Liver (tissue), 3 donors: ENCODE measurements around the gene F7.

ENCODE experiments used
- EGR1 ChIP-seq, 2 donors: IDR thresholded peaks; 2 replicates each; pipeline ENCODE4 v1.6.1; 2016 to 2018; ENCODE audit warnings: antibody characterized with exemption in 2 of 2, low read depth in 2 of 2
- JUND ChIP-seq, 2 donors: IDR thresholded peaks; 2 replicates each; pipeline ENCODE4 v1.6.1; 2016; ENCODE audit warnings: antibody characterized with exemption in 2 of 2
- MAX ChIP-seq: IDR thresholded peaks from 2 replicates; pipeline ENCODE4 v1.6.1; 2016; ENCODE audit warnings: antibody characterized with exemption
- RAD21 ChIP-seq, 2 donors: IDR thresholded peaks; 2 replicates each; pipeline ENCODE4 v1.6.1; 2016; ENCODE audit warnings: antibody characterized with exemption in 2 of 2, mild to moderate bottlenecking in 2 of 2
- TAF1 ChIP-seq: conservative IDR thresholded peaks from 2 replicates; pipeline ENCODE4 v1.6.1; 2016; ENCODE audit warnings: antibody characterized with exemption, mild to moderate bottlenecking
- TF ChIP-seq, protein P1 (sequence below): fragments of 150-350 bp; IDR thresholded peaks from 2 replicates; pipeline ENCODE4 v1.5.1; 2017; ENCODE audit warnings: improper control_type of control experiment, low read depth, low read length; ENCODE audit not compliant: missing input control
- donor health status: healthy.
- donor health status: healthy.

- TF ChIP-seq, protein P1, sequence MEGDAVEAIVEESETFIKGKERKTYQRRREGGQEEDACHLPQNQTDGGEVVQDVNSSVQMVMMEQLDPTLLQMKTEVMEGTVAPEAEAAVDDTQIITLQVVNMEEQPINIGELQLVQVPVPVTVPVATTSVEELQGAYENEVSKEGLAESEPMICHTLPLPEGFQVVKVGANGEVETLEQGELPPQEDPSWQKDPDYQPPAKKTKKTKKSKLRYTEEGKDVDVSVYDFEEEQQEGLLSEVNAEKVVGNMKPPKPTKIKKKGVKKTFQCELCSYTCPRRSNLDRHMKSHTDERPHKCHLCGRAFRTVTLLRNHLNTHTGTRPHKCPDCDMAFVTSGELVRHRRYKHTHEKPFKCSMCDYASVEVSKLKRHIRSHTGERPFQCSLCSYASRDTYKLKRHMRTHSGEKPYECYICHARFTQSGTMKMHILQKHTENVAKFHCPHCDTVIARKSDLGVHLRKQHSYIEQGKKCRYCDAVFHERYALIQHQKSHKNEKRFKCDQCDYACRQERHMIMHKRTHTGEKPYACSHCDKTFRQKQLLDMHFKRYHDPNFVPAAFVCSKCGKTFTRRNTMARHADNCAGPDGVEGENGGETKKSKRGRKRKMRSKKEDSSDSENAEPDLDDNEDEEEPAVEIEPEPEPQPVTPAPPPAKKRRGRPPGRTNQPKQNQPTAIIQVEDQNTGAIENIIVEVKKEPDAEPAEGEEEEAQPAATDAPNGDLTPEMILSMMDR: no peak
- TF ChIP-seq RAD21 (IDR thresholded peaks at IDR 0.05) (no peak), MAX (no peak), JUND (IDR thresholded peaks at IDR 0.05) (no peak), EGR1 (IDR thresholded peaks at IDR 0.05; ENCODE audit: low read depth in 2 of 2) (no peak), TAF1 (no peak)
These were observed 11.8 kb downstream of the F7 start for GRCh38 chr13:113117335-113117872.
